Activated T-cell treated with anti-CD3 and anti-CD28 coated beads for 24 hours (primary cell): ENCODE results near the gene CHCHD5.
"Not testable (repeated sequence)": the region's sequence is repeated elsewhere in the genome, so short reads cannot be mapped to it uniquely, and the experiment has no call there.

Experiments used
- DNase-seq: peaks from one replicate; pipeline ENCODE4 v3.0.0-alpha.2; 2020; ENCODE audit warnings: low read depth

The CHCHD5 gene

GRCh38 chr2:112588611-112589045, 4.2 kb downstream of the CHCHD5 start:
- DNase-seq, result no peak

GRCh38 chr2:112591413-112591812, 7.0 kb downstream of the CHCHD5 start:
- DNase-seq, result no peak

GRCh38 chr2:112593736-112594135, 9.3 kb downstream of the CHCHD5 start:
- no peak for DNase-seq

- DNase-seq, result no peak
Measured at GRCh38 chr2:112597537-112598322, 13.3 kb downstream of the CHCHD5 start.

- no peak for DNase-seq
Measured at GRCh38 chr2:112600634-112601033, 16.2 kb downstream of the CHCHD5 start.

GRCh38 chr2:112601754-112602153, 17.3 kb downstream of the CHCHD5 start:
- no peak for DNase-seq

- DNase-seq, result no peak
Measured at GRCh38 chr2:112602917-112603316, 18.5 kb downstream of the CHCHD5 start.

- DNase-seq, result no peak
Measured at GRCh38 chr2:112603731-112604130, 19.3 kb downstream of the CHCHD5 start.

GRCh38 chr2:112604952-112605351, 20.5 kb downstream of the CHCHD5 start:
- DNase-seq, result no peak

- no peak for DNase-seq
Measured at GRCh38 chr2:112605926-112606325, 21.5 kb downstream of the CHCHD5 start.

- no peak for DNase-seq
Measured at GRCh38 chr2:112606547-112606946, 22.1 kb downstream of the CHCHD5 start.

GRCh38 chr2:112607680-112608438, 23.4 kb downstream of the CHCHD5 start:
- no peak for DNase-seq

- DNase-seq, result not testable (repeated sequence)
Measured at GRCh38 chr2:112609320-112609719, 24.9 kb downstream of the CHCHD5 start.

- DNase-seq, result not testable (repeated sequence)
Measured at GRCh38 chr2:112612283-112612682, 27.9 kb downstream of the CHCHD5 start.

GRCh38 chr2:112614201-112614840, 29.9 kb downstream of the CHCHD5 start:
- no peak for DNase-seq

- no peak for DNase-seq
Measured at GRCh38 chr2:112615051-112615450, 30.6 kb downstream of the CHCHD5 start.

GRCh38 chr2:112615798-112616197, 31.4 kb downstream of the CHCHD5 start:
- DNase-seq, result not testable (repeated sequence)

- DNase-seq, result no peak
Measured at GRCh38 chr2:112618383-112618782, 34.0 kb downstream of the CHCHD5 start.

- no peak for DNase-seq
Measured at GRCh38 chr2:112621790-112622527, 37.5 kb downstream of the CHCHD5 start.

GRCh38 chr2:112622528-112622849, 38.1 kb downstream of the CHCHD5 start:
- no peak for DNase-seq

- DNase-seq, result peak; percentile 63
Measured at GRCh38 chr2:112623913-112624777, 39.7 kb downstream of the CHCHD5 start.
